OCI-LY1 (cell line): ENCODE results near the gene C1QTNF3.

Source experiments
- EZH2 ChIP-seq: fragments of 200-600 bp; sonication (generic), shearing (Covaris generic); IDR thresholded peaks from 2 replicates; pipeline ENCODE4 v1.8.0; 2017; ENCODE audit warnings: borderline replicate concordance, mixed run types, mild to moderate bottlenecking, antibody characterized with exemption, low read length, moderate library complexity, mixed read lengths
- TF ChIP-seq, protein P1 (sequence below): fragments of 200-600 bp; sonication (generic), shearing (Covaris generic); IDR thresholded peaks from 2 replicates; pipeline ENCODE4 v1.5.1; 2017; ENCODE audit warnings: mild to moderate bottlenecking, antibody characterized with exemption, low read length, moderate library complexity, mixed read lengths

DNA sequence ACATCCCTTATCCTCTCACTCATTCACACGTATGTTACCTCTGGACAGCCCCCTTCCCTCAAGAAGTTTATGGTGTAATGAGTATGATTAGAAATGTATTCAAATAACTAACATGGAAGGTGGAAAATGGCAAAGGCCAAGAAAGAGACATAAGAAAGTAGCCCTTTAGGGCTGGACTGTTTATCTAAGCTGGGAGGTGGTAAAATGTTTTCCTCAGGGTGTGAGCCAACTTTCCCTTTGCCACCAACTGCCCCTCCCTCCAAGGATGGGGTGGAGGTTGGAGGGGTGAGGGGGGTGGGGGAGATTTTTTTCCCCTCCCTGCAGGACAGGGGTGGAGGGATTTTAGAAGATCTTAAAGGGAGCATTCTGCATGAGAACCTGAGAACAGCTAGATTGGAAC, 66.7 kb downstream of the C1QTNF3 start:
- no peak for TF ChIP-seq EZH2
- TF ChIP-seq, protein P1, sequence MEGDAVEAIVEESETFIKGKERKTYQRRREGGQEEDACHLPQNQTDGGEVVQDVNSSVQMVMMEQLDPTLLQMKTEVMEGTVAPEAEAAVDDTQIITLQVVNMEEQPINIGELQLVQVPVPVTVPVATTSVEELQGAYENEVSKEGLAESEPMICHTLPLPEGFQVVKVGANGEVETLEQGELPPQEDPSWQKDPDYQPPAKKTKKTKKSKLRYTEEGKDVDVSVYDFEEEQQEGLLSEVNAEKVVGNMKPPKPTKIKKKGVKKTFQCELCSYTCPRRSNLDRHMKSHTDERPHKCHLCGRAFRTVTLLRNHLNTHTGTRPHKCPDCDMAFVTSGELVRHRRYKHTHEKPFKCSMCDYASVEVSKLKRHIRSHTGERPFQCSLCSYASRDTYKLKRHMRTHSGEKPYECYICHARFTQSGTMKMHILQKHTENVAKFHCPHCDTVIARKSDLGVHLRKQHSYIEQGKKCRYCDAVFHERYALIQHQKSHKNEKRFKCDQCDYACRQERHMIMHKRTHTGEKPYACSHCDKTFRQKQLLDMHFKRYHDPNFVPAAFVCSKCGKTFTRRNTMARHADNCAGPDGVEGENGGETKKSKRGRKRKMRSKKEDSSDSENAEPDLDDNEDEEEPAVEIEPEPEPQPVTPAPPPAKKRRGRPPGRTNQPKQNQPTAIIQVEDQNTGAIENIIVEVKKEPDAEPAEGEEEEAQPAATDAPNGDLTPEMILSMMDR, result no peak
